HG03565 (cell line): ENCODE measurements around the gene BNIP5.

Source experiments
- ATAC-seq: cut with Tn5 transposase; IDR thresholded peaks from one replicate; pipeline ENCODE4 v1.9.1; 2021; ENCODE audit warnings: mild to moderate bottlenecking, moderate library complexity; ENCODE audit not compliant: unreplicated experiment

The BNIP5 gene

GRCh38 chr6:36326356-36326995 lies 10.2 kb downstream of the BNIP5 start:
- ATAC-seq = no peak

DNA sequence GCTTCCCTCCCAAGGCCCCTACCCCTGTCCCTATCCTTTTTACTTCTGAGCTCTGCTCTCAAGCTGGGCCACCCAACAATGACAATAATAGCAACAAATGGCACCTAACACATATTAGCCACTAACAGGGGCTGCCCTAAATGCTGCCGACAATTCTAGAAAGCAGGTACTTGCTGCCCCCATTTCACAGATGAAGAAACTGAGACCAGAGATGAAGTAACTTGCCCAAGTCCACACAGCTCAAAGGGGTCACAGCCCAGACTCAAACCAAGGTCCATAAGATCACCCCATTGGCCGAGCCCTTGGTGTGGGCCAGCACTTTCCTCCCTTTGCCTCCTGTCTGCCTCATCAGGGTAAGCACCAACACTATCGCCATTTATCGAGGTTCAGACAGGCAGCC lies 12.0 kb downstream of the BNIP5 start:
- no peak for ATAC-seq

- ATAC-seq = no peak
Measured at GRCh38 chr6:36324191-36324590, 12.5 kb downstream of the BNIP5 start.

DNA sequence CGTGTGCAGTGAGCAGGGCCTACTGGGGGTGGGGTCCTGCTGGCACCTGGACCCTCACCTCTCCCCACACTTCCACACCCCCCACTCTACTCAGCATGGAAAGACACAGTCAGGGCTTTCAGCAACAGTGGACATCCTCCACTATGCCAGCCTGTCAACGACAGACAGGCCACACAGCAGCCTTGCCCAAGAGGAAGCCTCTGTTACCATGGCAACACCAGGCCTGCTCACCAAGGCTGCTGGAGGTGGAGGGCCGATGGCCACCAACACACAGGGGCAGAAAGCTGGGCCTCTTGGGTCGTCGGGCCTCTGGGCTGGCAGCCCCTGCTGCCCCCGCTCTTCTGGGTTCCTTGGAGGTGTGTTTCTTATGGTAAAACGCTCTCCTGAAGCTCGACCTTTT lies 13.6 kb downstream of the BNIP5 start:
- no peak for ATAC-seq

GRCh38 chr6:36322591-36322990 lies 14.1 kb downstream of the BNIP5 start:
- ATAC-seq = no peak

DNA sequence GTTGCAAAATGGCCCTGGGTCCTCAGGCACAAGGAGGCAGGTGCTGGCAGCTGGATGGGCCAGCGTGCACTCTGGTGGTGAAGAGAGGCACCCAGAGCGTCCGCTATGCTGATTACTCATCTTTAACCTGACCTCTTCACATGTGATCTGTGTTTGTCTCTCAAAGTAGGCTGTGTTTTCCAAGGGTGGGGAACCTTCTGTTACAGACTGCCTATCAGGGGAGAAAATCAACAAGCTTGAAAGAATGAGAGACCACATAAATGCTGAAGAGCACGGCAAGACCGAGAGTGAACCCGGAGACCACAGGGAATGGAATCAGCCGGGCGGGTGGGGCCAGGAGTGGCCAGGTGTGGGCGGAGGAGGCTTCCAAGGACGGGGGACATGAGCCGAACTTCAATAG lies 16.2 kb downstream of the BNIP5 start:
- ATAC-seq = no peak

DNA sequence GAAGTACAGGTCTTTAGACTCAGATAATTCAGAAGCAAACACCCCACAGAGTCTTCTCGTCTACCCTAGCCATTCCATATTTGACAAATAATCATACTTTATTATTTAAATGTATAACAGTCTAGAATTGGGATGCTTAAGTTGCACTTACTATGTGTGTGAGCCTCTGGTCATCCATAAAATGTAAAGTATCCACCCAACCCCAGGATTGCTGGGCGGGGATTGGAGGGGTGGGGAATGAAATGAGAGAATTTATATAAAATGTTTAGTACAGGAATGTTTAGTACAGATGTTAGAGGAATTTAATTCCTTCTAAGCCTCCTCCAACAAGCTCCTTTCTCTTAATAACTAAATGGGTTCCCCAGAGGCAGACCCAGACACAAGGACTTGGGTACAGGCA lies 16.9 kb downstream of the BNIP5 start:
- ATAC-seq = no peak

- no peak for ATAC-seq
Measured at GRCh38 chr6:36319436-36319762, 17.3 kb downstream of the BNIP5 start.

- no peak for ATAC-seq
Measured at GRCh38 chr6:36318690-36319435, 17.8 kb downstream of the BNIP5 start.

DNA sequence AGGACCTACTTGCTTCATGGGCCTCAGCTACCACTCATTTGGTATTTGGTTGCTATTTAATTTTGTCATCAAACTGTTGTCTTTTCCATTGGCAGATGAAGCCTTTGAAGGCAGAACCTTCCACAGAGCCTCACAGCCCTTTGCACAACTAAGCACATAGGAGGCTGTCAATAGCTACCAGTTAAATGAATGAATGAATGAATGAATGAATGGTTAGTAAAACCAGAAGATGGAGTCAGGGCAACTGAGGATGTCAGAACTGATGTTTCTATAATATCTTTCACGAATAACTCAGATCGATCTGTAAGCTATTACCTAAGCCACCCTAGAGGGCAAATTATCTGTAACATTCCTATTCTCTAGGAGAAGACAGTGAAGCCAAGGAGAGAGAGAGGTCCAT lies 19.1 kb downstream of the BNIP5 start:
- no peak for ATAC-seq

DNA sequence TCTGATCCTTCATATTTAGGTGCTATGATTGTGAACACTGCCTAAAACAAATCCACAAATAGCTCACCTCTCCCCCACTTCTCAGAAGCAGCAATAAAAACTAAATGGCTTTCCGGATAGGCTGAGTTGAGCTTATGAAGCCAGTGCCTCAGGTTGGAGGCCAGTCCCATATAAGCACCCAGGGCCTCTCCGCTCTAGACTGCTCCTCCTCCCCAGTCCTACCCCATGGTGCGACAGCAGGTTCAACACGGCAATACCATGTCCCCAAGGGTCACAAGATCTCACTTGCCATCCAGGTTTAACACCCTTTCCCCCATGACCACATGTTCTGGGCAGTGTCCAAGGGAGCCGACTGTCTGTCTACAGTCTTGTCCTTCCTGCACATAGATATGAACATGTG lies 20.8 kb downstream of the BNIP5 start:
- ATAC-seq = no peak

DNA sequence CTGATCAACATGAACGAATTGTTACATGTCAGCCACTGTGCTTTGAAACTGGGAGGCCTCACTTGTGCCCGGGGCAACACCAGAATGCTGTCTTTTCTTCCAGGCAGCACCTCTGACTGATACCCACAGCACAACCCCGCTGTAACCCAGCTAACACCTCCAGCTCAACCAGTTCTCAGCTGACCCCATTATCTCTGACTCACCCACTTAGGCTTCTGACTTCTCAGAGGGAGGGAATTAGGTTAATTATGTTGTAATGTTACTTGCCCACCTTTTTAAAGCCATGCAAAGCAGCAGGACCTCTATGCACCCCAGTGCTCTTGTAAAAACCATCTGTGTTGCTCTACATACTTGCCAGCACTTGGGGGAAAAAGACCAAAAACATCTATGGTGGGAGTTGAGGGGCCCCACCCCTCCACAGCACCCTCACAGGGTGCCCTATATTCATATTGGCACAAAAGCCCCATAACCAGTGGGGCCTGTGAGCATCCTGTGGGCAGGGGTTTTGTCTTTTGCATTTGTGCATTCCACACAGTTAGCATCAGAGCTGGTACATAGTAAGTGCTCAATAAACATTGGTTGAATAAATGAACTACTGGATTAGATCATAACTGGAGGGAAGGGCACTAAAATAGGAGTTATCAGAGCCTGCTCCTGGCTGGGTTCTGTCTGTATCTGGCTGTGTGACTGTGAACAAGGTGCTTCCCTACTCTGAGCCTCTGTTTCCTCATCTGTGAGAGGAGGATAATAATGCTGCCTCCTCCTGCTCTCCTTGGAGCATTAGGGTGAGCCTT lies 22.3 kb downstream of the BNIP5 start:
- ATAC-seq = no peak

GRCh38 chr6:36313649-36313936 lies 23.1 kb downstream of the BNIP5 start:
- ATAC-seq = no peak

DNA sequence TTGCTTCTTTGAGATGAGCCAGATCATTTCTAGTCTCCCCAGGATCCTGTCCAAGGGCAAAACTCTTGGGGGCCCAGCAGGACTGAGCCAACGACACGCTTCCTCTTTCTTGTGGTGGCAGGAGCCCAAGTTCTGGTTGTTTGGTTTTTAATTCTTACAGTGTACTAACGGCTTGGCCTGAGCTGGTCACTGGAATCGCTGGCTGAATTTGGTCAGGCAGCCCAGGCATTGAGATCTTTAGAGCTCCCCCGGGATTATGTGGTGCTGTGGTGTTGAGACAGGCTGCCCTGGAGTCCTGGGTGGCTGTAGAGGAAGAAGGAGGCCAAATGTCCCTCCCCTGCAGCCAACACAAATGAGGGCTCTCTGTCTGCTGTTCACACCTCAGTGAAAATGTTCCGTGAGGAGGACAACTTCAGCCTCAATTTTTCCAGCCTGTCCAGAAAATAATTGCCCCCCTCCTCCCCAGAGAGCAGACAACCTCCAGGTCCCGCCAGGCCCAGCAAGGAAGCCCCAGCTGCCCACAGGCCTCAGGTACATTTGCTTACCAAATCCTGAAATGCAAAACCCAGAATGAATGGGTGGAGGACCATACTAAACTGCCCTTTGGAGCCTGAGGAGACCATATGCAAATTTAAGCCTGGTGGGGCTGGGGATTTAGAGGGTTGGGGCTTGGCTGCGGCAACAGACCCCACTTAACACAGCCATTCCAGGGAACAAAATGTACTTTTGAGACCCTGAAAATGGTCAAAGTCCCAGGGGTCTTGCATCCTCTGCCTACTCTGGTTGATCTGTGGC lies 23.6 kb downstream of the BNIP5 start:
- ATAC-seq = no peak

GRCh38 chr6:36309900-36310299 lies 26.8 kb downstream of the BNIP5 start:
- ATAC-seq = no peak

- ATAC-seq = no peak
Measured at GRCh38 chr6:36309203-36309602, 27.5 kb downstream of the BNIP5 start.

- no peak for ATAC-seq
Measured at GRCh38 chr6:36308514-36308913, 28.2 kb downstream of the BNIP5 start.

DNA sequence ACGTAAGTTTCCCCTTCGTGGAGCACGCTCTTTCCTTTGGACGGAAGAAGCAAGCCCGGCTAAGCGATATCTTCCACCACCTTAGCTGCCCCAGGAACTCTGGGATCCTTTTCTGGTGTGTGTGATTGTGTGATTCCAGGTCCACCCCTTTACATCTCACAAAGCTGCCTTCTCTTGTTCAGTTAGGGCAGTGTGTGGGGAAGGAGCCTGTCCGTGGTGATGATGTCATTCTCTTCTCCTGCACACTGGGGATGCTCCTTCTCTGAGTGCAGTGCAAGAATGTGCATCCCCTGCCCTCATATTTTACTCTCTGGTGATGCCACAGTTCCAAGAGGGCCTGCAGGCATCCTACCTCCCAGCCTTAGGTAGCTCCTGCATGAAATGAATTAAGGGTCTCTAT lies 30.3 kb downstream of the BNIP5 start:
- no peak for ATAC-seq

- ATAC-seq = no peak
Measured at GRCh38 chr6:36305885-36306284, 30.8 kb downstream of the BNIP5 start.

DNA sequence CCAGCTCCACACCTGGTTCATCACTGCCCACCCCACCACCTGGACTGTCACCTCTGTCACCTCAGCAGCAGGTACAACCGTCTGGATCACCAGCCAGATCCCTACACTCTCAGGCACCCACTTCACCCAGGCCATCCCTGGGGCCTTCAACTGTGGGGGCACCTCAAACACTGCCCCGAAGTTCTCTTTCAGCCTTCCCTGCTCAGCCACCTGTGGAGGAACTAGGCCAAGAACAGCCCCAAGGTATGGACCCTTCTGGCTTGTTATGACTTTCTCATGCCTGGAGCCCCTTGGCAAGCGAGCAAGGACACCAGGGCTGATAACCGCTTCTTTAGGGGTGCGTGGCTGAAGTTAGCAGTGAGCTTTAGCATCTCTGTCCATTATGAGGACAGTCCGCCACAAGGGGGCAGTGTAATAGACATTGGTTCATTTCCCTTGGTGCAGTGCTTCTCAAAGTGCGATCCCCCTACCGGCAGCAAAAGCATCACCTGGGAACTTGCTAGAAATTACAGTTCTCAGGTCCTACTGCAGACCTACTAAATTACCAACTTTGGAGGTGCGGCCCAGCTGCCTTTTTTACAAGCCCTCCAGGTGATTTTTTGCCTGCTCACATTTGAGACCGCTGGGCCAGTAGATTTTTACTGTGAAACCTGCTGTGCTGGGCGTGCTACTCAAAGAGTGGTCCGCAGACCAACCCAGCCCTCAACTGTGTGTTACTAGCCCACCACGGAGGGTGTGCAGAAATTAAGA lies 34.3 kb downstream of the BNIP5 start:
- ATAC-seq = peak; percentile 56

- no peak for ATAC-seq
Measured at GRCh38 chr6:36301781-36302180, 34.9 kb downstream of the BNIP5 start.
